SK-N-SH (cell line): ENCODE data around the gene SYTL5. TPM values are rescaled to one million over a fixed set of nuclear protein-coding genes. Genes with fewer than 3 reads are reported as not detected.

Experiments used
- CTCF ChIA-PET: fragments of 300-600, 350-600 bp; formaldehyde crosslinking; extraction: SDS; loops from one replicate; lab custom pipeline; 2021; lab: Yijun Ruan, JAX
- POLR2A ChIA-PET: fragments of 350-600 bp; sonication (Branson Sonifier 250); formaldehyde crosslinking; extraction: SDS; loops from one replicate; lab custom pipeline; 2020; ENCODE audit warnings: antibody characterized with exemption, inconsistent platforms; lab: Yijun Ruan, JAX
- DNase-seq: peaks from one replicate; pipeline ENCODE4 v3.0.0; 2012
- H2AFZ ChIP-seq: fragments of 200-600 bp; sonication (generic); 2 replicates; pipeline ENCODE4 v1.8.1; 2016; ENCODE audit warnings: antibody characterized with exemption, mild to moderate bottlenecking, low read depth
- H3F3A ChIP-seq: fragments of 200-600 bp; sonication (generic); replicated peaks from 2 replicates; pipeline ENCODE3; 2016; ENCODE audit warnings: antibody characterized with exemption, mild to moderate bottlenecking; ENCODE audit not compliant: insufficient read depth
- H3K27ac ChIP-seq, 2 experiments: fragments of 200-500 bp in 1 of 2; fragments of 200-600 bp in 1 of 2; sonication (Bioruptor generic) in 1 of 2; sonication (generic), shearing (Covaris generic) in 1 of 2; 2 replicates each; pipeline versions ENCODE4 v1.5.1 to v1.6.1; 2014 to 2016; ENCODE audit warnings: low read depth in 2 of 2, inconsistent platforms in 1 of 2, low read length in 1 of 2, mild to moderate bottlenecking in 1 of 2, mixed read lengths in 1 of 2
- H3K27me3 ChIP-seq: fragments of 200-600 bp; sonication (generic), shearing (Covaris generic); 2 replicates; pipeline ENCODE4 v1.6.1; 2016; ENCODE audit warnings: mixed run types; ENCODE audit not compliant: insufficient read depth
- H3K36me3 ChIP-seq, 2 experiments: fragments of 200-500 bp in 1 of 2; fragments of 200-600 bp in 1 of 2; sonication (Bioruptor generic) in 1 of 2; sonication (generic) in 1 of 2; replicated peaks in 1 of 2; 2 replicates each; pipeline versions ENCODE3 to v1.5.1; 2014 to 2016; ENCODE audit warnings: low read length in 1 of 2, mild to moderate bottlenecking in 1 of 2; ENCODE audit not compliant: insufficient read depth in 2 of 2, control insufficient read depth in 1 of 2
- H3K4me1 ChIP-seq, 2 experiments: fragments of 200-500 bp in 1 of 2; fragments of 200-600 bp in 1 of 2; sonication (Bioruptor generic) in 1 of 2; sonication (generic), shearing (Covaris generic) in 1 of 2; 2 replicates each; pipeline versions ENCODE4 v1.5.1 to v1.6.1; 2014 to 2016; ENCODE audit warnings: low read depth in 1 of 2, low read length in 1 of 2, mixed run types in 1 of 2; ENCODE audit not compliant: insufficient read depth in 2 of 2, control insufficient read depth in 1 of 2
- H3K4me2 ChIP-seq: fragments of 200-600 bp; sonication (generic), shearing (Covaris generic); 2 replicates; pipeline ENCODE4 v1.6.1; 2017; ENCODE audit warnings: mixed run types
- H3K4me3 ChIP-seq, 2 experiments: fragments of 200-500 bp in 1 of 2; fragments of 200-600 bp in 1 of 2; sonication (Bioruptor generic) in 1 of 2; sonication (generic), shearing (Covaris generic) in 1 of 2; 2 replicates each; pipeline versions ENCODE4 v1.5.1 to v1.8.1; 2014 to 2016; ENCODE audit warnings: low read depth in 2 of 2, inconsistent platforms in 1 of 2, low read length in 1 of 2, mild to moderate bottlenecking in 1 of 2, mixed read lengths in 1 of 2, moderate library complexity in 1 of 2
- H3K79me2 ChIP-seq: fragments of 200-600 bp; sonication (generic); 2 replicates; pipeline ENCODE4 v1.8.1; 2017; ENCODE audit warnings: mild to moderate bottlenecking; ENCODE audit not compliant: insufficient read depth
- H3K9ac ChIP-seq: fragments of 200-600 bp; sonication (generic); 2 replicates; pipeline ENCODE4 v1.6.1; 2017; ENCODE audit warnings: mixed run types
- H3K9me2 ChIP-seq: fragments of 200-600 bp; sonication (generic); 2 replicates; pipeline ENCODE4 v1.6.1; 2017; ENCODE audit warnings: mixed run types
- H3K9me3 ChIP-seq: fragments of 200-600 bp; sonication (generic); 2 replicates; pipeline ENCODE4 v1.6.1; 2017; ENCODE audit warnings: mixed run types, mild to moderate bottlenecking, moderate library complexity
- H4K20me1 ChIP-seq: fragments of 200-600 bp; sonication (generic); 2 replicates; pipeline ENCODE4 v1.6.1; 2017; ENCODE audit warnings: mild to moderate bottlenecking, mixed run types; ENCODE audit not compliant: insufficient read depth
- CHD2 ChIP-seq: fragments of 150-350 bp; IDR thresholded peaks from 2 replicates; pipeline ENCODE4 v1.6.1; 2018; ENCODE audit warnings: low read length; ENCODE audit not compliant: partially characterized antibody
- EP300 ChIP-seq, 2 experiments: IDR thresholded peaks; 2 replicates each; pipeline versions ENCODE4 v1.4.0 to v1.6.1; 2012; ENCODE audit warnings: borderline replicate concordance in 1 of 2, low read depth in 1 of 2, low read length in 1 of 2
- FOXJ3 ChIP-seq: sonication (generic); formaldehyde crosslinking; IDR thresholded peaks from 2 replicates; pipeline ENCODE4 v1.5.1; 2020; ENCODE audit warnings: mild to moderate bottlenecking, missing genetic modification reagents
- FOXM1 ChIP-seq: IDR thresholded peaks from 2 replicates; pipeline ENCODE4 v1.4.0; 2012; ENCODE audit warnings: low read depth, mild to moderate bottlenecking
- GABPA ChIP-seq: IDR thresholded peaks from 2 replicates; pipeline ENCODE4 v1.4.0; 2012; ENCODE audit warnings: low read depth, mild to moderate bottlenecking
- IRF3 ChIP-seq: fragments of 150-350 bp; IDR thresholded peaks from 2 replicates; pipeline ENCODE4 v1.6.1; 2016; ENCODE audit warnings: mild to moderate bottlenecking, low read depth, low read length
- MEF2A ChIP-seq: IDR thresholded peaks from 2 replicates; pipeline ENCODE4 v1.4.0; 2012; ENCODE audit warnings: low read depth, borderline replicate concordance
- MXI1 ChIP-seq: IDR thresholded peaks from 2 replicates; pipeline ENCODE4 v1.6.1; 2012; ENCODE audit warnings: mild to moderate bottlenecking, low read depth, low read length, improper control_type of control experiment
- NFIC ChIP-seq: IDR thresholded peaks from 2 replicates; pipeline ENCODE4 v1.4.0; 2012; ENCODE audit warnings: borderline replicate concordance
- POLR2AphosphoS5 ChIP-seq: IDR thresholded peaks from 2 replicates; pipeline ENCODE4 v1.6.1; 2012; ENCODE audit warnings: low read depth, low read length
- REST ChIP-seq: IDR thresholded peaks from 2 replicates; pipeline ENCODE4 v1.6.1; 2012; ENCODE audit warnings: mild to moderate bottlenecking, low read depth, low read length, moderate library complexity
- RFX5 ChIP-seq: IDR thresholded peaks from 2 replicates; pipeline ENCODE4 v1.6.1; 2012; ENCODE audit warnings: mild to moderate bottlenecking, improper control_type of control experiment, low read length
- SIN3A ChIP-seq: IDR thresholded peaks from 2 replicates; pipeline ENCODE4 v1.6.1; 2012; ENCODE audit warnings: low read depth, mild to moderate bottlenecking, low read length, moderate library complexity, borderline replicate concordance
- SMC3 ChIP-seq: IDR thresholded peaks from 2 replicates; pipeline ENCODE4 v1.6.1; 2012; ENCODE audit warnings: low read depth, low read length, improper control_type of control experiment
- TAF1 ChIP-seq: IDR thresholded peaks from 2 replicates; pipeline ENCODE4 v1.6.1; 2012; ENCODE audit warnings: low read depth, mild to moderate bottlenecking, low read length, moderate library complexity, borderline replicate concordance
- YY1 ChIP-seq: IDR thresholded peaks from 2 replicates; pipeline ENCODE4 v1.4.0; 2012; ENCODE audit warnings: low read depth, mild to moderate bottlenecking
- ZBTB33 ChIP-seq: IDR thresholded peaks from 2 replicates; pipeline ENCODE4 v1.4.0; 2012; ENCODE audit warnings: low read depth, borderline replicate concordance
- WGBS: methylation state at CpG from one replicate; pipeline ENCODE4 v1.1.6; 2017; ENCODE audit warnings: low lambda C conversion rate; 5-methylcytosine and 5-hydroxymethylcytosine counted together
- polyA plus RNA-seq, 3 experiments: library from polyadenylated mRNA; depleted of rRNA; stranded (reverse); fragments of >200 nt; gene quantifications; 2 replicates each; pipeline ENCODE4 v1.2.3, GENCODE V29; 2012

SYTL5 gene
- polyA plus RNA-seq, 1 of the 3 experiments (the other 2 are of a cell fraction) = 0.74 TPM

GRCh38 chrX:38004046-38004445 lies 2.3 kb upstream of the SYTL5 start:
- H3K9me3 ChIP-seq = no peaks in the 10 kb centered on the region
- ChIA-PET CTCF (no interaction called here), POLR2A (no interaction called here)
- H2AFZ ChIP-seq = no peak overlapping the region
- H3K27me3 ChIP-seq = no peaks in the 10 kb centered on the region
- H3F3A ChIP-seq = no peaks in the 10 kb centered on the region
- no peak overlapping the region for H3K4me2 ChIP-seq
- no peak for DNase-seq
- 5% methylated on average over 3 of the region's 3 CpGs for WGBS
- TF ChIP-seq ZBTB33 (no peak), NFIC (no peak), SIN3A (no peak), EP300 (IDR thresholded peaks at IDR 0.05; ENCODE audit: borderline replicate concordance in 1 of 2, low read depth in 1 of 2, low read length in 1 of 2) (no peak), MXI1 (no peak), TAF1 (no peak), CHD2 (no peak), RFX5 (no peak), YY1 (no peak), IRF3 (no peak), MEF2A (no peak), POLR2AphosphoS5 (no peak)
- no peak overlapping the region for H3K9ac ChIP-seq
- no peak overlapping the region for H3K4me3 ChIP-seq
- H3K4me1 ChIP-seq = no peaks in the 10 kb centered on the region
- H3K79me2 ChIP-seq = no peaks in the 10 kb centered on the region
- no peaks in the 10 kb centered on the region for H3K36me3 ChIP-seq
- no peaks in the 10 kb centered on the region for H3K9me2 ChIP-seq
- no peaks in the 10 kb centered on the region for H4K20me1 ChIP-seq
- no peak overlapping the region for H3K27ac ChIP-seq

- no peaks in the 10 kb centered on the region for H4K20me1 ChIP-seq
- no peak overlapping the region for H3K4me3 ChIP-seq
- TF ChIP-seq SMC3 (no peak), GABPA (no peak), REST (no peak), YY1 (no peak), FOXM1 (no peak), FOXJ3 (CRISPR knock-in tag) (no peak)
- no peaks in the 10 kb centered on the region for H3K9me3 ChIP-seq
- ChIA-PET CTCF (interaction anchor here (0.7 kb wide), 1 partner anchor 28 kb away, joined by 3 read pairs; no protein-coding TSS in a partner anchor), POLR2A (no interaction called here)
- H3F3A ChIP-seq = no peaks in the 10 kb centered on the region
- H2AFZ ChIP-seq = no peak overlapping the region
- H3K4me2 ChIP-seq = no peak overlapping the region
- H3K27me3 ChIP-seq = no peaks in the 10 kb centered on the region
- H3K27ac ChIP-seq = no peak overlapping the region
- DNase-seq = no peak
- H3K36me3 ChIP-seq = no peaks in the 10 kb centered on the region
- no peaks in the 10 kb centered on the region for H3K4me1 ChIP-seq
- no peaks in the 10 kb centered on the region for H3K79me2 ChIP-seq
- H3K9me2 ChIP-seq = no peaks in the 10 kb centered on the region
- no peak overlapping the region for H3K9ac ChIP-seq
These were observed 425 bp downstream of the SYTL5 start for GRCh38 chrX:38006778-38007177.
